MM.1S (cell line): Measurements from ENCODE around the gene ATP2B2.

ENCODE experiments used
- DNase-seq: peaks from one replicate; pipeline ENCODE4 v3.0.0-alpha.2; 2015
- H2AFZ ChIP-seq: fragments of 300-600 bp; sonication (generic); 2 replicates; pipeline ENCODE4 v1.6.0; 2016; ENCODE audit warnings: antibody characterized with exemption, low read length
- H3F3A ChIP-seq: fragments of 300-600 bp; sonication (generic); 2 replicates; pipeline ENCODE4 v1.6.1; 2016; ENCODE audit warnings: mild to moderate bottlenecking, antibody characterized with exemption, low read length, moderate library complexity, mixed read lengths; ENCODE audit not compliant: insufficient read depth
- H3K27ac ChIP-seq: fragments of 300-600 bp; sonication (generic); 2 replicates; pipeline ENCODE4 v1.5.1; 2016; ENCODE audit warnings: mild to moderate bottlenecking, low read length
- H3K27me3 ChIP-seq: fragments of 300-600 bp; sonication (generic); replicated peaks from 2 replicates; pipeline ENCODE4 v1.6.0; 2016; ENCODE audit warnings: low read length; ENCODE audit not compliant: insufficient read depth
- H3K36me3 ChIP-seq: fragments of 300-600 bp; sonication (generic); replicated peaks from 2 replicates; pipeline ENCODE4 v1.6.1; 2016; ENCODE audit warnings: mild to moderate bottlenecking, low read length, mixed read lengths; ENCODE audit not compliant: insufficient read depth
- H3K4me1 ChIP-seq: fragments of 300-600 bp; sonication (generic); 2 replicates; pipeline ENCODE4 v1.6.1; 2016; ENCODE audit warnings: low read length, mixed read lengths
- H3K4me2 ChIP-seq: fragments of 300-600 bp; sonication (generic); 2 replicates; pipeline ENCODE4 v1.6.0; 2016; ENCODE audit warnings: low read depth, low read length
- H3K4me3 ChIP-seq: fragments of 300-600 bp; sonication (generic); 2 replicates; pipeline ENCODE4 v1.5.1; 2016; ENCODE audit warnings: low read length, mixed read lengths
- H3K79me2 ChIP-seq: fragments of 300-600 bp; sonication (generic); 2 replicates; pipeline ENCODE4 v1.6.1; 2016; ENCODE audit warnings: mixed run types, low read length, mixed read lengths
- H3K9ac ChIP-seq: fragments of 300-600 bp; sonication (generic); 2 replicates; pipeline ENCODE4 v1.6.1; 2016; ENCODE audit warnings: low read length, mixed read lengths
- H3K9me2 ChIP-seq: fragments of 300-600 bp; sonication (generic); replicated peaks from 2 replicates; pipeline ENCODE4 v1.6.1; 2016; ENCODE audit warnings: mild to moderate bottlenecking, low read length, mixed read lengths; ENCODE audit not compliant: insufficient read depth
- H3K9me3 ChIP-seq: fragments of 300-600 bp; sonication (generic); replicated peaks from 2 replicates; pipeline ENCODE4 v1.6.1; 2016; ENCODE audit warnings: mild to moderate bottlenecking, low read length, mixed read lengths; ENCODE audit not compliant: insufficient read depth
- H4K20me1 ChIP-seq: fragments of 300-600 bp; sonication (generic); 2 replicates; pipeline ENCODE4 v1.6.1; 2016; ENCODE audit warnings: mild to moderate bottlenecking, low read length, moderate library complexity, mixed read lengths; ENCODE audit not compliant: insufficient read depth
- EZH2 ChIP-seq: fragments of 300-600 bp; sonication (generic); optimal IDR thresholded peaks from 2 replicates; pipeline ENCODE3; 2017; ENCODE audit warnings: low read depth, mild to moderate bottlenecking, antibody characterized with exemption, low read length, mixed read lengths
- EZH2phosphoT487 ChIP-seq: fragments of 300-600 bp; sonication (generic); IDR thresholded peaks from 2 replicates; pipeline ENCODE4 v1.6.1; 2018; ENCODE audit warnings: antibody characterized with exemption, low read length
- TF ChIP-seq, protein P1 (sequence below): fragments of 300-600 bp; sonication (generic); IDR thresholded peaks from 2 replicates; pipeline ENCODE4 v1.5.1; 2016; ENCODE audit warnings: antibody characterized with exemption, low read length, mixed read lengths

Gene ATP2B2

DNA sequence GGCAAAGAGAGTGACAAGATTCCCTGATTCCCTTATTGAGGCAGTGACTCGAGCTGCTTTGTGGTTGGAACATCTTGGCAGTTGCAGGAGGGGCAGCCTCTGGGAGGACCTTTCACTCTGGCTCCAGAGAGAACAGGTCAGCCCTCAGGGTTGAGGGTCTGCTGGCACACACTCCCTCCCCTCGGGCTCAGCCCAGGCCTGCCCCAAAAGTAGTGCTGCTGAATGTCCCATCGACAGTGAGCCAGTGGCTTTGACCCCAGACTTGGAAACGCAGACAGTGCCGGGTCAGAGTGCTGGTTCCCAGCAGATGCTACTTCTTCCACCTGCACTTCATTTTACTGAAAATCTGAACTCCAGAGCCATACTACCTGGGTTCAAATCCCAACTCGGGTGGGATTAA lies 25.6 kb upstream of the ATP2B2 start:
- Histone ChIP-seq H3K9me3 (no peaks in the 10 kb centered on the region), H3K9me2 (no peaks in the 10 kb centered on the region), H3K27me3 (peaks cover 21% of the 10 kb centered on the region; the same call in 1 of the 2 replicates), H3K27ac (no peak overlapping the region), H4K20me1 (no peaks in the 10 kb centered on the region), H3K4me1 (no peaks in the 10 kb centered on the region), H3K9ac (no peak overlapping the region), H3K4me3 (no peak overlapping the region), H3K36me3 (no peaks in the 10 kb centered on the region), H3F3A (no peaks in the 10 kb centered on the region), H3K79me2 (no peaks in the 10 kb centered on the region), H3K4me2 (no peak overlapping the region), H2AFZ (no peak overlapping the region)
- DNase-seq = no peak
- TF ChIP-seq EZH2phosphoT487 = no peak
- TF ChIP-seq EZH2 = no peak
- TF ChIP-seq, protein P1, sequence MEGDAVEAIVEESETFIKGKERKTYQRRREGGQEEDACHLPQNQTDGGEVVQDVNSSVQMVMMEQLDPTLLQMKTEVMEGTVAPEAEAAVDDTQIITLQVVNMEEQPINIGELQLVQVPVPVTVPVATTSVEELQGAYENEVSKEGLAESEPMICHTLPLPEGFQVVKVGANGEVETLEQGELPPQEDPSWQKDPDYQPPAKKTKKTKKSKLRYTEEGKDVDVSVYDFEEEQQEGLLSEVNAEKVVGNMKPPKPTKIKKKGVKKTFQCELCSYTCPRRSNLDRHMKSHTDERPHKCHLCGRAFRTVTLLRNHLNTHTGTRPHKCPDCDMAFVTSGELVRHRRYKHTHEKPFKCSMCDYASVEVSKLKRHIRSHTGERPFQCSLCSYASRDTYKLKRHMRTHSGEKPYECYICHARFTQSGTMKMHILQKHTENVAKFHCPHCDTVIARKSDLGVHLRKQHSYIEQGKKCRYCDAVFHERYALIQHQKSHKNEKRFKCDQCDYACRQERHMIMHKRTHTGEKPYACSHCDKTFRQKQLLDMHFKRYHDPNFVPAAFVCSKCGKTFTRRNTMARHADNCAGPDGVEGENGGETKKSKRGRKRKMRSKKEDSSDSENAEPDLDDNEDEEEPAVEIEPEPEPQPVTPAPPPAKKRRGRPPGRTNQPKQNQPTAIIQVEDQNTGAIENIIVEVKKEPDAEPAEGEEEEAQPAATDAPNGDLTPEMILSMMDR = no peak

DNA sequence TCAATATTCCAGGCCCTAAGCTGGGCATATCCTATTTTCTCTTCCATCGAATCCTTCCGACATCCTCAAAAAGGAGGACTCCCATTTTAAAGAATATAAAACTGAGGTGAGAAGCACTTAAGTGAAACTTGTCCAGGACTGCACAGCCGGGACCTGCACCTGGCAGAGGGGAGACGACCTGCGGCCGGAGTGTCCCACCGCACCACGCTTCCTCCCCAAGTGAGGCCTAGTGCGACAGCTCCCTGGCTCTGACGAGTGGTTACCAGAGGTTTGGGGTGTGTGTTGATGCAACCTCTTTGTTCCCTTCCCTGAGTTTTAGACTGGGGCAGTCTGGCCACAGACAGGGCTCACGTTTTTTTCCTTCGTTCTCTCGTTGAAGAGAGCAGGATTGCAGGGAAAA lies 24.9 kb upstream of the ATP2B2 start:
- Histone ChIP-seq H3K27me3 (peaks cover 21% of the 10 kb centered on the region), H3K4me2 (no peak overlapping the region), H3K4me1 (no peaks in the 10 kb centered on the region), H3K9me2 (no peaks in the 10 kb centered on the region), H3K36me3 (no peaks in the 10 kb centered on the region), H3K9me3 (no peaks in the 10 kb centered on the region), H4K20me1 (no peaks in the 10 kb centered on the region), H3K4me3 (no peak overlapping the region), H3K79me2 (no peaks in the 10 kb centered on the region), H3K27ac (no peak overlapping the region), H3F3A (no peaks in the 10 kb centered on the region), H2AFZ (no peak overlapping the region), H3K9ac (no peak overlapping the region)
- TF ChIP-seq EZH2 = no peak
- TF ChIP-seq, protein P1 = no peak
- TF ChIP-seq EZH2phosphoT487 = no peak
- no peak for DNase-seq

DNA sequence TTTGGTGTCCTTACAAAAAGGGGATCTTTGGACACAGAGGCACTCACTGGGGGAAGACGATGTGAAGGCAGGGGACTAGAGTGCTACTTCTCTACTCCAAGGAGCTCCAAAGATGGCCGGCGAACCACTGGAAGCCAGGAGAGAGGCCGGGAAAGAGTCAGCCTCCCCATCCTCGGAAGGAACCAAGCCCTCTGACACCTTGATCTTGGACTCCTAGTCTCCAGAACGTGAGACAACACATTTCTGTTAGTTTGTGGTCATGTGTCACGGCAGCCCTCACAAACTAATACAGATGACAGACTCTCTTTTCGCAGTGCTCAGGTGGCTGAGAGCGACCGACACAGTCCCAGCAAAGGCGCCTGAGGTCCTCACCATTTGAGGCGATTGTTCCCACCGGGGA lies 24.4 kb upstream of the ATP2B2 start:
- Histone ChIP-seq H3K36me3 (no peaks in the 10 kb centered on the region), H3K27me3 (peaks cover 23% of the 10 kb centered on the region), H2AFZ (no peak overlapping the region), H3K4me1 (no peaks in the 10 kb centered on the region), H3K27ac (no peak overlapping the region), H3K4me3 (no peak overlapping the region), H3K9me2 (no peaks in the 10 kb centered on the region), H3K9ac (no peak overlapping the region), H3K9me3 (no peaks in the 10 kb centered on the region), H3F3A (no peaks in the 10 kb centered on the region), H3K4me2 (no peak overlapping the region), H4K20me1 (no peaks in the 10 kb centered on the region), H3K79me2 (no peaks in the 10 kb centered on the region)
- DNase-seq = no peak
- no peak for TF ChIP-seq EZH2phosphoT487
- TF ChIP-seq, protein P1 = no peak
- no peak for TF ChIP-seq EZH2

DNA sequence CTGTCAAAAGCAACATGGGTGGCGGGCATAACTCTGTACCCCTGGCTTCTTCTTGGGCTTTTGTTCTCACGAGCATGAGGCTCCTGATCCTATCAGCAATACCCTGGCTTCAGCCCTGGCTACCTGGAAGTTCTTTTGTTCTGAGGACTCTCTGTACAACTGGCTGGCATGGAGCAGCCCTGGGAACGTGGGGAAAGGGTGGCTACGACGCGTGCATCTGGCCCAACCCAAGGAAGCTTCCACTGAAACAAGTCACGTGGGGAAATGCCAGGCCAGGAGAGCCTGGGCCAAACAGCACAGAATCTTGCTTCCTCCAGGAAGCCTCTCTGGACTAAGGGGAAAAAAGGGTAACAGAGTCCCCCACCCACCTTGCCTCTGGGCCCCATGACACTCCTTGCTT lies 22.7 kb upstream of the ATP2B2 start:
- H3K9ac ChIP-seq = no peak overlapping the region
- peaks cover 19% of the 10 kb centered on the region for H3K27me3 ChIP-seq
- H3K79me2 ChIP-seq = no peaks in the 10 kb centered on the region
- no peaks in the 10 kb centered on the region for H3F3A ChIP-seq
- no peak overlapping the region for H3K27ac ChIP-seq
- no peak overlapping the region for H3K4me2 ChIP-seq
- TF ChIP-seq, protein P1 = no peak
- no peak for DNase-seq
- no peaks in the 10 kb centered on the region for H4K20me1 ChIP-seq
- no peaks in the 10 kb centered on the region for H3K9me3 ChIP-seq
- no peaks in the 10 kb centered on the region for H3K9me2 ChIP-seq
- H2AFZ ChIP-seq = no peak overlapping the region
- no peaks in the 10 kb centered on the region for H3K4me1 ChIP-seq
- no peak overlapping the region for H3K4me3 ChIP-seq
- H3K36me3 ChIP-seq = no peaks in the 10 kb centered on the region
